Keratinocyte (primary cell): Measurements from ENCODE around the gene CYP19A1.

Experiments
- CTCF ChIP-seq, 3 experiments: IDR thresholded peaks in 1 of 3; conservative IDR thresholded peaks in 1 of 3; optimal IDR thresholded peaks in 1 of 3; 2 replicates in 2 of 3; 3 replicates in 1 of 3; pipeline versions ENCODE3 to v1.5.1; 2011; ENCODE audit warnings: low read length in 3 of 3, mild to moderate bottlenecking in 3 of 3, moderate library complexity in 2 of 3, control low read depth in 1 of 3, inconsistent platforms in 1 of 3; ENCODE audit not compliant: insufficient read depth in 2 of 3; ENCODE audit errors: extremely low read depth in 1 of 3
- EZH2 ChIP-seq: IDR thresholded peaks from one replicate; pipeline ENCODE4 v1.6.1; 2012; ENCODE audit warnings: inconsistent platforms, mild to moderate bottlenecking, low read length, moderate library complexity

GRCh38 chr15:51328926-51329325 lies 9.5 kb downstream of the CYP19A1 start:
- TF ChIP-seq CTCF (optimal IDR thresholded peaks at IDR 0.05 in 1 of 3, IDR thresholded peaks at IDR 0.05 in 1 of 3, conservative IDR thresholded peaks at IDR 0.05 in 1 of 3; ENCODE audit: extremely low read depth in 1 of 3, insufficient read depth in 2 of 3, low read length in 3 of 3), result no peak
- TF ChIP-seq EZH2, result no peak
